Myocyte (in vitro differentiated cells): ENCODE results near the gene ZNF235. TPM values are rescaled to one million over a fixed set of nuclear protein-coding genes. Genes with fewer than 3 reads are reported as not detected.
"Not testable (repeated sequence)": the region's sequence is repeated elsewhere in the genome, so short reads cannot be mapped to it uniquely, and the experiment has no call there.

Experiments
- DNase-seq: peaks from one replicate; pipeline ENCODE4 v3.0.0-alpha.2; 2012; ENCODE audit warnings: low read depth
- polyA plus RNA-seq: library from polyadenylated mRNA; unstranded; fragments of >200 nt; gene quantifications from one replicate; pipeline ENCODE4 v1.2.1, GENCODE V29; 2012; ENCODE audit warnings: missing spikeins
- total RNA-seq: library from RNA; depleted of rRNA; stranded (reverse); fragments of >200 nt; gene quantifications from 2 replicates; pipeline ENCODE4 v1.2.3, GENCODE V29; 2014

ZNF235 gene
- total RNA-seq, result 4.8 and 6.3 TPM in 2 replicates
- 5.1 TPM for polyA plus RNA-seq

DNA sequence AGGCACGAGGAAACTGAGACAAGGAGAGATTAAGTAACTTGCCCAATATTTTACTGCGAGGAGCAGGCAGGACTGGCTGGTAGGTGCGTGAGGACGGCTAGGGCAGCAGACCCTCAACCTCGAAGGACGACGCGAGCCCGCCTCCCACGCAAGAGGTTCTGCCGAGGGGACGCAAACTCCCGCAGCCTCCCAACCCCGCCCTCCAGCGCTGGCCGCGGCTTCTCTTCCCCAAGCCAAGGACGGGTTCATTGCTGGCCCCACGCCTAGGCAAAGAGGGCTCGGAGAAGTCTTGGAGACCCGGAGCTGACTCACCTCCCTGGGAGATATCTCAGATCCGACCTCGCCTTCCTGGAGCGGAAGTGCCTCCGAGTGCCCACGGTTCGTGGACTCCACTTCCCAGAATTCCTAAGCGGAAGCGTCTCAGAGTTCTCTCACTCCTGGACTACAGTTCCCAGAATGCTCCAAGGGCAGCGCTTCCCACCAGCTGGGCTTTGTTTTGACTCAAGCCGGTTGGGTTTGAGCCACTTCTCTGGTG, at the start of gene ZNF235:
ZNF235 (minus strand) TSS at position 367 of the 535 bp plus-strand sequence. CDS start 1,621 bp downstream, outside the sequence.
- peak; percentile 99 for DNase-seq

DNA sequence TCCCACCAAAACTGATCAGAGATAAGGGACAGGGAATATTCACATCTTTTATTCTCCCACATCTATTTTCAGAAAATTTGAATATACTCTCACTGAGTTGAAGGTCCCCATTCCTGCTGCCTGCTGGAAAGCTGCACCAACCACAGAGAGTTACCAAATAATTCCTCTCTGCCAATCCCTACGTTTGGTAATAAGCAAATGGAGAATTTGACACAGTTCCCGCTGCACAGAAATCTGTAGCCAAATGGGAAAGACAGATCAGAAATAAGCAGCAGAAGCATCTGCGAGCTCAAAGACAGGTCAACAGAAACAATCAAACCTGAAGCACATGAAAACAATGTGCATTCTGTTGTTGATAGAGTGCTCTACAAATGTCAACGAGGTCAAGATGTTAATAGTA, 41.7 kb upstream of the ZNF235 start:
- DNase-seq, result no peak

DNA sequence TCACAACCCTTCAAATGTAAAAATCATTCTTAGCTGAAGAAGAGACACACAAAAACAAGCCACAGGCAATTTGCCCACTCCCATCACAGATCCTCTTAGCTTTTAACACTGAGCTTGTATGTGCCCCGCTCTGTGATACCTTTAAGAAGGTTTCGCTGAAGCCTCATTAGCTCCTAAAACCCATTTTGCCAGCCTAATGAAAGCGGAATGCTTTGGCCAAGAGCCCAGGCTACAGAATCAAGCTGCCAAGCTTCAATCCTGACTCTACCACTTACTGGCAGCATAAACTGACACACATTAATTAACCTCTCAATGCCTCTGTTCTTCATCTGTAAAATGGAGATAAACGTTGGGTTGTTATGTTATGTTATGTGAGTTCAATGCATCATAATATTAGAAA, 41.1 kb upstream of the ZNF235 start:
- DNase-seq, result no peak

DNA sequence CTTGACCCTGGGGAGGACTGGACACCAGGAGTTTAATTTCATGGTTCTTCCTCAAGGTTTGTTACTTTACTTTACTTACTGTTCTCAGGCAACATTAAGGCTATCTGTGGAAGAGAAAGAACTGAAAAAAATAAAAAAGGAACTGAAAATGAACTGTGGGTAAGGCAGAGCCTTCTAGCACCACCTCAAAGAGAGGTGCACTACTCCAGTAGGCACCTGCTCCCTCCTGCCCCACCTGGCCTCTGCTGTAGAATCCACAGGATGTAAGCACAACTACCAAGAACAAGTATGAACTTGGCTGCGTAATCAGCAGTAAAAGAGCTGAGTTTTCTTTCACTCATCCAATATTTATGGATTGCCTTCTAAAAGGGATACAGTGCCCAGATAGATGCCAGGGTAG, 39.4 kb upstream of the ZNF235 start:
- DNase-seq, result no peak

DNA sequence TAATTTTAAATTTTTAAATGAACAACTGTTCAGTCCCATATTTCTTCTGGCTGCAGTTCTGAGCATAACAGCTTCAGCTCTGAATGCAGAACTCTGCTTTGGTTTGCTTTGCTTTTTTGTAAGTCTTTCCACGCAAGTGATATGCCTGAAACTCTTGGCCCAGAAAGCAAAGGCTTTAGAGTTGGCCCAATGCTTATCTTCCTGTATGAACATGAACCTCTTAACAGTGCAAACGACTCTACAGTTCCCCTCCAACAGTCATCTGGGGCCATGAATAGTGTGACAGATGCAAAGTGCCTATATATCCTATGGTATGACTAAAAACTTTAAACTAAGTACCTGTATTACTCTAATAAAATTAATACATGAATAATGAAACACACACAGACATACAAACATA, 37.0 kb upstream of the ZNF235 start:
- no peak for DNase-seq

DNA sequence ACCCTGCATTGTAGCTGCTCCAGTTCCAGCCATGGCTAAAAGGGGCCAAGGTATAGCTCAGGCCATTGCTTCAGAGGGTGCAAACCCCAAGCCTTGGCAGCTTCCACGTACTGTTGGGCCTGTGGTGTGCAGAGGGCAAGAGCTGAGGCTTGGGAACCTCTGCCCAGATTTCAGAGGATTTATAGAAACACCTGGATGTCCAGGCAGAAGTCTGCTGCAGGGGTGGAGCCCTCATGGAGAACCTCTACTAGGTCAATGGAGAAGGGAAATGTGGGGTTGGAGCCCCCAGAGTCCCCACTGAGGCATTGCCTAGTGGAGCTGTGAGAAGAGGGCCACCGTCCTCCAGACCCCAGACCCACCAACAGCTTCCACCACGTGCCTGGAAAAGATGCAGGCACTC, 29.8 kb upstream of the ZNF235 start:
- not testable (repeated sequence) for DNase-seq

DNA sequence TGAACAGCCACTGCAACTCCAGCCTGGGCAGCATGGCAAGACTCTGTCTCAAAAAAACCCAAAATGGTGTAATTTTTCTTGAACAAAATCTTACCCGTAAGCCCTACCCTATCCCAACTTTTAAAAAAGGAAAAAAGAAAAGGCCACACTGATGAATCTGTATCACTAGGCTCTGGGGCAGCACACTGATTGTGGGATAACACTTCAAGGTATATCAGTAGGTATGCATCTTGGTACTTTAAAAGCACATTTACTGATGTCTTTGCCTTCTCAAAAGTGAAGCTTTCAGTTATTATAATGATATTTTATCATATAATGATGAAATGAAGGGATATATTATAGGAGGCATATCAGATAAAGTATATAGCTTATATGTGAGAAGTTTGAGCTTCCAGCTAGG, 27.3 kb upstream of the ZNF235 start:
- no peak for DNase-seq

DNA sequence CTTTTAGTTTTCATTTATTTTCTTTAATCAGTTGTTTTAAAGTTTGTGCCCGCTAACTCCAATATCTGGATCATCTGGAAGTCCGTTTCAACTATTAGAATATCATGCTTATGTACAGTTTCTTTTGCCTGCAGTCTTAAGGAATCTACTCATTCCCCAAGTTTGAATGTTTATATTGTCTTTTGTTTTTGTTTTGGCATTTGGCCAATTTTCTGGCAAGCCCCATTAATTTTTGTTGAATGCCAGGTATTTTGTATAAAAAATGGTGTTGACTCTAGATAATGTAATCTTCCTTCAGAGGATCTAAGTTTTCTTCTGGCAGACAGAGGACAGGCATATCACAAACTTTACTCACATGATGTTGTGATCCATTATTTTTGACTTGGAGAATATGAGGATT, 11.1 kb upstream of the ZNF235 start:
- DNase-seq, result no peak

DNA sequence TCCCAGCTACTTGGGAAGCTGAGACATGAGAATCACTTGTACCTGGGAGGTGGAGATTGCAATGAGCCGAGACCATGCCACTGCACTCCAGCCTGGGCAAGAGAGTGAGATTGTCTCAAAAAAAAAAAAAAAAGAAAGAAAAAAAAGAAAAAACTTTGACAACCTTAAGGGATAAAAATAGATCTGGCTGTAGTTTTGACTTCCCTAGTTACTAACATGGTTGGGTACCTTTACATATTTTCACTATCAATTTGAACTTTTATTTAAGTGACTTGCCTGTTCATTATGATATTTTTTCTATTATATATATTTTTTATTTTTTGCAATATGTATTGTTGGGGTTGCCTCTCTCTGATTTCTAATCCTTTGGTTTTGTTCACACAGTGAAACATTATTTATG, 8.4 kb upstream of the ZNF235 start:
- no peak for DNase-seq

DNA sequence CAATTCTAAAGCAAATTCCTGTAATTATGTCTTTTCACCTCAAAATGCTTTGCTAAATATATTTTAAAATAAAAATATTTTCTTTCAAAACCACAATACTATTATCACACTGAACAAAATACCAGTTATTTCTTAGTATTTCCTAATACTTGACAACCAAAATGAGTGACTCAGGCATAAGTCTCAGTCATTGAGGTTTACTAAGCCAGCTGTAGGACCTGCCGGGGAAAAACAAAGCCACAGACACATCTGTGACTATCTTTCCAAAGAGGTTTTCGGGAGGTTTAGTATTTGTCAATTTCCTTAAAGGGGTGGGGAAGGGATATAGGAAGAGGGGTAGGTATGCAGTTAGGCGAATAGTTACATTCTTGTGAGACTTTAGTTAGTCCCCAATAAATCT, 3.2 kb upstream of the ZNF235 start:
- peak; percentile 63 for DNase-seq

DNA sequence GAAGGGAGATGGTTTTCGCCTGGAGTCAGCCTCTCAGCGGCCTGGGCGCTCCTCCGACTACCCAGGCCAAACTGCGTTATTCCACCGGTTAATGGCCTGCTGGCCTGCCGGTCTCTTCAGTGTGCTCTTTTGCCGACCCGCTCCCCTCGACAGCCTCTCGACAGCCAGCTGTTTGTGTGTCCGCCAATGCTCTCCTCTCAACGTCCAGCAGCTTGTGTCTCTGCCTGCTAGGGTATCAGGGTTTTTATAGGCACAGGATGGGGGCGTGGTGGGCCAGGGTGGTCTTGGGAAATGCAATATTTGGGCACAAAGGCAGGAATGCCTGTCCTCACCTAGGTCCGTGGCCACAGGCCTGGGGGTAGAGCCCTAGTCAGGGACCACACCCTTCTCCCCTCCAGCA, 1.5 kb upstream of the ZNF235 start:
- DNase-seq, result no peak

DNA sequence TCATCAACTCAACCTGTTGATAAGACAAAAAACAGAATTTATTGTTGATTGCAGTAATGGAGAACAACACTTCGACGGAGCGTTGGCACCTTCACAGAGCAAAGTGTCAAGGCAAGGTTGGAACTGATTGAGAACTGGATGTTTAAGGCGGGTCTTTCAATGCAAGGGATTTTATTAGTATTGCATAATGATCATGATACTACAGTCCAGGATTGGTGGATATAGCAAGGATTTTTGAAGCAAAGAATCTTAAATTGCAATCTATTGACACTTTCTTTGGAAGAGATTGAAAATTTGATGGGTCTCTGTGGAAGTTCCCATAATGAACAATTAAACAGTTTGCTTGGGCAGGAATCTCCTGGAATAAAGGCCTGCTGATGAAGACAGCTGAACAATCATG, 632 bp upstream of the ZNF235 start:
- DNase-seq, result no peak

DNA sequence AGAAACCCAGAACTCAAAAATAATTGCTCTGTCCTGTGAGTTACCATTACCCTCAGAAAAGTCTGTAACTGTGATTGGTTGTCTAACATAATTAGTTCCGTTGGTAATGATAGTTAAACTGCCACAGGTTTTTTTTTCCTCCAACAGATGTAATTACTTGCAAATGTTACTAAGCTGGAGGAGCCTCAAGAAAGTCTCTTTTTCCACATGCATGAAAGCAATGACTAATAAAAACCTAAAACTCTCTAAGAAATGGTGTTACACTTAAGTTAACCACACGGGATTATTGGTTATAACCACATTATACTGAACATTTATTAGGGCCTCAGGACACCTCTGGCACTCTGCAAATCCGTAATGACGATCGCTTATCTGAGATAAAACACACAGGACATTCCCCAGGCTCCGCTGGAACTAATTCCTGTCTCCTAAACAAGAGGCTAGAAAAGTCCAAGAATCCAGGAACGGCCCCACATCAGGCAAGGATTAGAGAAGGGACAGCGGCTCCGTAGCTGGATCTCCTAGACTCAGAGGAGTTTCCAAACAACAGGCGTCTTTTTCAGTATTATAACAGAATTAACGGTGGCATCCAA, 753 bp downstream of the ZNF235 start:
- peak; percentile 45 for DNase-seq

DNA sequence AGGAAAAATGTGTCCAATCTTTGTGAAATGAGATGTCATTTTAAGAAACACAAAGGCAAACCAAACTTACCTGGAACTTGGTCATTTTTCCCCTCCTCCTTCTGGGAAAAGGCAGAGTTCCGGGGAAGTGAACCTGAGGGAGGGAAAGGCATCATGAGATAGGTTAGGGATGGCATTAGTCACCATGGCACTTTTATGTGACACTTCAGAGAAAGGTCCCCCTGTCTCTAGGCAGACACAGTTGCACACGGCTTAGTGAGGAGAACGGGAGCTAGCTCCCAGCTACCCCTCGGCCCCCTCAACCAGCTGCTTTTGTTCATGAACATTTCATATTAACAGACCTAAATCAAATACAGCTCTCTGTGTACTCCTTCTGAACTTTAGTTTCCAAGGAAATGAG, 1.5 kb downstream of the ZNF235 start:
- peak; percentile 5 for DNase-seq

DNA sequence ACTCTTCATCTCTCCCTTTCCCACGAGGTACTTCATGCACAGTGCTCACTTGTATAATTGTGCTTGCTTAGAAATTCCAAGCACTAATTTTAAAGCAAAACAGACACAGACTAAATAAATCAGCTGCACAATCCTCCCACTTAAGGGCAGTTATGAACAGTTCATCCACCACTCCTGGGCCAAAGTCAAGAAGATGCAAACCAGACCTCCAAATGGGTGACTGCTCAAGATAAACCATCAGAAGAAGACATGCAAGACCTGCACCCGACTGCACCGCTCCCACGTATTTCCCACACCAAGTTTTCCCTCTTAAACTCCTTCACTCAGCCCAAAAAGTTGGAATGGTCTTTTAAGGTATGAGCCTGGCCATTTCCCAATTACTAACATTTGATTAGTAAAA, 19.9 kb downstream of the ZNF235 start:
- DNase-seq, result no peak

DNA sequence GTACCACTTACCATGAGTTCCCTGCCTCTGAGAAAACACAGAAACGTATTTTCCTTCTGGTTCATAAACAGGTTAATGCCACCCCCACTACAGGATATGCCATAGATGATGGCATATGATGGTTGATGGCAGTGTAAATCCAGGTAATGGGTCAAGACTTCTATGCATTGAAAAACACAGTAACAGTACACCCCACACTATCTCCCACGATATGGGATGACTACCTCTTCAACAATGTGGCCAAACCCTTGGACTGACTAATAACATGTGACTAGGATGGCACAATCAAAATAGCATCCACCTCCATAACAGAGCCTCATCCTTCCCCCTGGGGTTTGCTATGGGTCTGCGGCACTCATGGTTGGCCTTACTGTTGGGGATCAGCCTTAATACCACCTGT, 22.0 kb downstream of the ZNF235 start:
- DNase-seq, result no peak

DNA sequence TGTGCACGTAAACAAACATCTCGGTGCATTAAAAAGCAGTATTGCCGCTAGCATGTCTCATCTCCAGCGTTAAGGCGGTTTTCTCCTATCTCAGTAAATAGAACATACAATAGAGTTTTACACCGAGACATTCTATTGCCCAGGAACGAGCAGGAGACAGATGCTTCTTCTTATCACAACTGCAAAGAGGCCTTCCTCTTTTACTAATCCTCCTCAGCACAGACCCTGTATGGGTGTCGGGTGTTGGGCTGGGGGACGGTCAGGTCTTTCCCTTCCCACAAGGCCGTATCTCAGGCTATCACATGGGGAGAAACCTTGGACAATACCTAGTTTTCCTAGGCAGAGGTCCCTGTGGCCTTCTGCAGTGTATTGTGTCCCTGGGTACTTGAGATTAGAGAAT, 23.9 kb downstream of the ZNF235 start:
- DNase-seq, result no peak

DNA sequence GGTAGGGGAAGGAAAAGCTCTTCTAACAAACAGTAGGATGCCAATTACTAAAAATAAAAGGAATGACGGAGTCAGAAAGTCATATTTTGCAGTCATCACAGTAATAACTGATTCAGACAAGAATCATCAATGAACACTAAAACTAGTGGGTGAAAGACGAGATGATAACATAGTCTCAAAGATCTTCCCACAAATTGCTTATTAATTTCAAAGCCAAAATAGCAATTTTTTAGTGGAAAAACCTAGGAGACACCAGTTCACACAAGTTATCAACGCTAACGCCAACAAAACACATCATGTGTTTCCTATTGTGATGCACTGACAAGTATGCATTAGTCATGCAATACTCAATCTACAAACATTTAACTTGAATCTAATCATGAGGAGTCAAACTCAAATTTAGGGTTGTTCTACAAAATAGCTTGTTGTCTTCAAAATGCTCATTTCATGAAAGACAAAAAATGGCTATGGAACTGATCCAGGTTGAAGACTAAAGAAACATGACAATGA, 26.6 kb downstream of the ZNF235 start:
- no peak for DNase-seq

DNA sequence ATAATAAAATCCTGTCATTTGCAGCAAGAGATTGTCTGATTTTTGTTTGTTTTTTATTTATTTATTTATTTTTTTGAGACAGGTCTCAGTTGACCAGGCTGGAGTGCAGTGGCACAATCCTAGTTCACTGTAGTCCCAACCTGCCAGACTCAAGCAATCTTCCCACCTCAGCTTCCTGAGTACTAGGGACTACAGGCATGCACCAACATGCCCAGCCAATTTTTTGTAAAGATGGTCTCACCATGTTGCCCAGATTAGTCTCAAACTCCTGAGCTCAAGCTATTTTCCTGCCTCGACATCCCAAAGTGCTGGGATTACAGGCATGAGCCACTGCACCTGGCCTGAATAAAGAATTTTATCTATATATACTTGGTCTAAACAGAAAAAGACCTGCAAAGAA, 27.5 kb downstream of the ZNF235 start:
- DNase-seq, result no peak

DNA sequence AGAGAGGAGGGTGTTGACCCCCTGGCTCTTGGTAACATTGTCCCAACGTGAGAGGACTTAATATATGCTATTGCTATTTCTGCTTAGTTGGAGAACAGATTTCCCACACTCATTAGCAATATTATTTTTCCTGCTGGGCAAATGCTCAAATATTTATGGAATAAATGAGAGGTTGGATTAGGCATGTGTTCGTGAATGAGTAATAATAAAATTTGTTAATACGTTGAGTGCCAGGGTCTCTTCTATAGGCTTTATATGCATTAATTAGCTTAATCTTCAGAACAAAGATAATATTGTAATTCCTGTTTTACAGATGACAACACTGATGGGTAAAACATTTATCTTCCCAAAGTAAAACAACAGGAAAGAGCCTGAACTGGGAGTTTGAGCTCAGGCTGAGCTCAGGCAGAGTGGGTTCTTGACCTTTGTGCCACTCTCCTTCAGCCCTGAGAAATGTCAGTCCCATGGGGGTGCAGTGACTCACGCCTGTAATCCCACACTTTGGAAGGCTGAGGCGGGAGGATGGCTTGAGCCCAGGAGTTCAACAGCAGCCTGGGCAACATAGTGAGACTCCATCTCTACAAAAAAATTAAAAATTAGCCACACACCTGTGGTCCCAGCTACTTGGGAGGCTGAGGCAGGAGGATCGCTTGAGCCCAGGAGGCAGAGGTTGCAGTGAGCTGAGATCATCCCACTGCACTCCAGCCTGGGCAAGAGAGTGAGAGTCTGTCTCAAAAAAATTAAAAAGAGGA, 44.0 kb downstream of the ZNF235 start:
- peak; percentile 5 for DNase-seq

DNA sequence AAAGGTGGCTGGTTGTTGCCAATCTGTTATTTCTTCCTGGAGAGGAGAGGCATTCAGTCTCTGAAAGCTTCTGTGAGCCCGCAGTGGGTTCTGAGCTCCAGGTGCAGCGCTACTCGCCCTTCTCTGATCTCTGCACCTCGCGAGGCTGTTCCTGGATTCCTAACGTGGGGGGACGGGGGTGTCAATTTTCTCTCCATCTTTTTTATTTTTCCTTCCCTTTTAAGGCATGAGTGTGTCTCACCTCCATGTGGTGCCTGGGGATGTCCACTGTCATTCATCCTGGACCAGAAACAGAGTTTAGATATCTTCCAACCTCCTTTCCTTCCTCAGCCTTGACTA, 44.5 kb downstream of the ZNF235 start:
- DNase-seq, result no peak

DNA sequence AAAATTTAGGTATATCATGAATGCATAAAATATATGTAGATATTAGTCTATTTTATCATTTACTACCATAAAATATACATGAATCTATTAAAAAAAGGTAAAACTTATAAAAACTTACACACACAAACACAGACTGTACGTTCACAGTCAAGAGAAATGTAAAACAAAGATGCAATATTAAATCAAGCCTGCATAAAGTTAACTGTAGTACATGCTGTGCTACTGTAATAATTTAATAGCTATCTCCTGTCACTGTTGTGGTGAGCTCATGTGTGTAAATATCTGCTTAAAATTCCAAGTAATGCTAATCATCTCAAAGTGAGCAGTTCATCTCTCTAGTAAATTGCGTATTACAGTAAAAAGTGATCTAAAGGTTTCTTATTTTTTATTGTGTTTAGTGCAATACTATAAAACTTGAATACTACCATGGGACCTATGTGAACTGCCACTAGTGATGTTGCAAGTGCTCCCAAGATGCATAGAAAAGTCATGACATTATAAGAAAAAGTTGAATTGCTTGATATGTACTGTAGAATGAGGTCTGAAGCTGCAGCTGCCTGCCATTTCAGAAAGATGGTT, 45.9 kb downstream of the ZNF235 start:
- no peak for DNase-seq
